Measurements from ENCODE around the gene ART1.

Gene ART1

GRCh38 chr11:3666023-3666530 is 21.1 kb downstream of the ART1 start:
- DNase-seq (ENCODE audit: low read depth), result no peak

DNA sequence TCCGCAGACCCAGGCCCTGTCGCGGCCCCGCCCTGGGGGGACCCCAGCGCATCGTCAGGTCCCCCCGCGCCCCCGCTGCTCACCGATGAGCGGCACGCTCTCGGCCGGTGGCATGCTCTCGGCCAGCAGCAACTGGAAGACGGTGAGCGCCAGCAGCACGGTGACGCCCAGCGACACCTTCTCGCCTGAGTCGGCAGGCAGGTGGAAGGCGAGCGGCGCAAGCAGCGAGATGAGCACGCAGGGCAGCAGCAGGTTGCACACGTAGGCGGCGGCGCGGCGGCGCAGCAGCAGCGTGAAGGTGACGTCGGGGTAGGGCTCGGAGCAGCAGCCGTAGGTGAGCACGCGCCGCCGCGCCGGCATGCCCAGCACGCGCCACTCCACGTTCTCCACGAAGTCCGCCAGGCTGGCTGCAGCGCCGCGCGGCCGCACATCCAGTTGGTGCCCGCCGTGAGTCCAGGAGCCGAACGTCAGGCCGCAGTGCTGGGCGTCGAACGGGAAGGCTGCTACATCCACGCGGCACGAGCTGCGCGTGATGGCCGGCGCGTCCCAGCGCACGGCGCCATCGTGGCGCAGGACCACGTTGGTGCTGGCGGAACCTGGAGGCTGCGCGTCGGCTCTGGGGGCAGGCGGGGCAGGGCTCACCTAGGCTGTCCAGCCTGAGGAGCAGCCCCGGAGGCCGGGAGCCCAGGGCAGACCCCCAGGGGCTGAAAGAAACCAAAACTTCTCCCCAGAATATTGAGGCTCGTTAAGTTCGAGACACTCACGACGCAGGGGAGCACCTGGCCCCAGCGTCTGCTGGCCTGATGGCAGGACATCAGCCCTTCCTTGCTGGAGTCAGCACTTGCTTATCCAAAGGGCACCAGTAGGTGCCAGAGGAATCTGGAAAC is 22.5 kb downstream of the ART1 start:
- DNase-seq (ENCODE audit: low read depth), result no peak

DNA sequence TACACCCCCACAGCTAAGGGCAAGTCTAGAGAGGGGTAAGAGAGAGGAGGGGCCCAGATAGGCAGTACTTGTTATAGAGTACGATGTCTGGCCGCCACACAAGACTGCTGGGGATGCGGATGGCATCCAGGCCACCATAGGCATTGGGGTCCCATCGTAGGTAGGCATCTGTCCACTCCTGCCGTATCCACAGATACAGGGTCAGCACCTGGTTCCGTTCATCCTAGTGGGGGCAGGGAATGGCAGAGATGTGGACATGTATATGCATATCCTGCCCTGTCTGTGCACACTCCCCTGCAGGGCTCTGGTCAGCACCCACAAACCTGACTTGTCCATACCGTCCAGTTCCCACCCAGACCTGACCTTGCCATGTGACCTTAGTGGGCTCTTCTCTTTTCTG is 24.2 kb downstream of the ART1 start:
- no peak for DNase-seq (ENCODE audit: low read depth)

- no peak for DNase-seq (ENCODE audit: low read depth)
Observed at GRCh38 chr11:3669742-3670183, 24.8 kb downstream of the ART1 start.

GRCh38 chr11:3671334-3672254 is 26.7 kb downstream of the ART1 start, which contains the start of gene CHRNA10:
CHRNA10 (minus strand) TSS chr11:3671384; CDS start chr11:3671312, 72 bp downstream.
- no peak for DNase-seq (ENCODE audit: low read depth)

DNA sequence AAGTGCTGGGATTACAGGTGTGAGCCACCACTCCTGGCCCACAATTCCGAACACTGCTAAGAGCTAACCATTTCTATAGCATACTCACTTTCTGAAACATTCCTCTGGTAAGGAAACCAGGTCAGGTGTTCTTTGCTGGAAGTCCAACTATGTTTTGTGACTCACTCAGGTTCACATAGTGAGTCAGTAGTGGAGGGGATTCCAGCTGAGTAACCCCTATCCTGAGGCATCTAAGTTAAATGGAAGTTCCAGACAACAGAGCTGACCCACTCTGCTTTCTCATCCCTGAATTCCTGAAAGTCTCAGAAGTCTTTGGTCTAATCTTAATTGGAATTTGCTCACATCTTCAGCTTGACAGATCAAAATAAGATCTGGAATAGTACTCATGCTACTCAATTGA is 29.3 kb downstream of the ART1 start:
- DNase-seq (ENCODE audit: low read depth), result no peak

- DNase-seq (ENCODE audit: low read depth), result no peak
Observed at GRCh38 chr11:3675971-3676370, 31.0 kb downstream of the ART1 start.

- DNase-seq (ENCODE audit: low read depth), result no peak
Observed at GRCh38 chr11:3679077-3679476, 34.1 kb downstream of the ART1 start.

GRCh38 chr11:3683039-3683438 is 38.1 kb downstream of the ART1 start:
- DNase-seq (ENCODE audit: low read depth), result no peak

GRCh38 chr11:3684129-3684818 is 39.3 kb downstream of the ART1 start:
- no peak for DNase-seq (ENCODE audit: low read depth)

GRCh38 chr11:3684819-3685172 is 39.9 kb downstream of the ART1 start:
- no peak for DNase-seq (ENCODE audit: low read depth)

GRCh38 chr11:3685923-3686322 is 41.0 kb downstream of the ART1 start:
- DNase-seq (ENCODE audit: low read depth), result no peak

DNA sequence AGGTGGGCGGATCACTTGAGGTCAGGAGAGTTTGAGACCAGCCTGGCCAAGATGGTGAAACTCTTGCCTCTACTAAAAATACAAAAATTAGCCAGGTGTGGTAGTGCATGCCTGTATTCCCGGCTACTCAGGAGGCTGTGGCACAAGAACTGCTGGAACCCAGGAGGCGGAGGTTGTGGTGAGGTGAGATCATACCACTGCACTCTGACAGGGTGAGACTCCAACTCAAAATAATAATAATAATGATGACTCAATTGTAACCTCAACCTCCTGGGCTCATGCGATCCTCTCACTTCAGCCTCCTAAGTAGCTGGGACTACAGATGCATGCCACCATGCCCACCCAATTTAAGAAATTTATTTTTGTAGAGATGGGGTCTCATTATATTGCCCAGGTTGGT is 41.8 kb downstream of the ART1 start:
- no peak for DNase-seq (ENCODE audit: low read depth)

GRCh38 chr11:3700410-3700809 is 55.5 kb downstream of the ART1 start:
- DNase-seq (ENCODE audit: low read depth), result no peak

DNA sequence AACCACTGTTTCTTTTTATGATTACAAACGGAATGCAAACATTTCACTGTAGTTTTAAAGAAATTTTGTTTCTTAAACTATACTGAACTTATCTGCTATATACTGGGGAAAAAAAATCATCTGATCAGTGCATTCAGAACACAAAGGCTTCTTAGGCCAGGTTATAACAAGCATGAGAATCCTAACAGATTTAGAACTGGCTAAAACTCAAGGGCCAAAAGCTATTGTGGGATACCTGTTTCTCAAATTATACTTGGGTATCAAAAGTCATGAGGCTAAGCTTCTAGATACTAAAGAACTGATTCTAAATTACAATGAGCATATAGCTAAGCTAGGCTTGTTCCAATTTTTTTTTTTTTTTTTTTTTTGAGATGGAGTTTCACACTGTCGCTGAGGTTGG is 56.0 kb downstream of the ART1 start:
- DNase-seq (ENCODE audit: low read depth), result no peak

- no peak for DNase-seq (ENCODE audit: low read depth)
Observed at GRCh38 chr11:3703383-3703782, 58.5 kb downstream of the ART1 start.

- DNase-seq (ENCODE audit: low read depth), result no peak
Observed at GRCh38 chr11:3707176-3707575, 62.2 kb downstream of the ART1 start.

GRCh38 chr11:3709977-3710376 is 65.0 kb downstream of the ART1 start:
- DNase-seq (ENCODE audit: low read depth), result no peak

DNA sequence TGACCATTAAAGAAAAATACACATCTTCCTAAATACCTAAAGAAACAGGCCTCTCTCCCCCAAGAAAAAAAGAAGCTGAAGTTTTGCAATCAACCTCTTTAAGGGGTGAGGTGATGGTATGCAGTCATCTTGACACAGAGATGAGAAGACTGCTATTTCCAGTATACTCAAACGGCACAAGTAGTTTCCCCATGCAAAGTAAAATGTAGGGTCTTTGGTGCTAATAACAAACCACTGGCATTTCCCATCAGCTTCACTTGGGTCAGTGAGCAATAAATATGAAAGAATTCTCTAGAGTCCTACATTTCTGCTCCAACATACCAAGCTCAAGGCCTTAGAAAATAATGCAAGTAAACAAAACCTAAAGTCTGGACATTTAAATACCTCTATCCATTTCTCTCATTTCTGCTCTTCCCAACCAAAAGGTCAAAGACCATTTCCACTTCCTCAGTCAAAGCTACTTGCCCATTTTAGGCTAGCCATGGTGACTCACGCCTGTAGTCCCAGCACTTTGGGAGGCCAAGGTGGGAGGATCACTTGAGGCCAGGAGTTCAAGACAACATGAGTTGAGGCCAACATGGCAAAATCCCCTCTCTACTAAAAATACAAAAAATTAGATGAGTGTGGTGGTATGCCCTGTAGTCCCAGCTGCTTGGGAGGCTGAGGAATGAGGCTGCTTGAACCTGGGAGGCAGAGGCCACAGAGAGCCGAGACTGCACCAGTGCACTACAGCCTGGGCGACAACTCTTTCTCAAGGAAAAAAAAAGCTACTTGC is 65.7 kb downstream of the ART1 start:
- DNase-seq (ENCODE audit: low read depth), result no peak

GRCh38 chr11:3712274-3712673 is 67.3 kb downstream of the ART1 start:
- no peak for DNase-seq (ENCODE audit: low read depth)

Data from activated T-helper 1 cell treated with Interleukin-2 at 50 U/mL for 16 hours (primary cell).